Bronchial epithelial cell (primary cell): ENCODE measurements around the gene KLF5. TPM values are rescaled to one million over a fixed set of nuclear protein-coding genes. Genes with fewer than 3 reads are reported as not detected.

Experiments
- DNase-seq: peaks from one replicate; pipeline ENCODE4 v3.0.0-alpha.2; 2010; ENCODE audit warnings: low read depth
- FAIRE-seq: peaks from 2 replicates; lab custom pipeline; 2011; peaks lifted over from hg19 to GRCh38; lab: Jason Lieb, UNC
- H3K27me3 ChIP-seq: 2 replicates; pipeline ENCODE4 v1.5.1; 2011; ENCODE audit warnings: low read length; ENCODE audit not compliant: control insufficient read depth, insufficient read depth
- H3K36me3 ChIP-seq: 2 replicates; pipeline ENCODE4 v1.5.1; 2011; ENCODE audit warnings: low read length; ENCODE audit not compliant: control insufficient read depth, insufficient read depth
- H3K4me3 ChIP-seq: 2 replicates; pipeline ENCODE4 v1.5.1; 2011; ENCODE audit warnings: mild to moderate bottlenecking, low read depth, low read length, control low read depth
- CTCF ChIP-seq: IDR thresholded peaks from 2 replicates; pipeline ENCODE4 v1.5.1; 2011; ENCODE audit warnings: mild to moderate bottlenecking, moderate library complexity, low read length, control low read depth, inconsistent platforms; ENCODE audit not compliant: insufficient read depth, severe bottlenecking
- total RNA-seq: library from RNA; depleted of rRNA; stranded (reverse); fragments of >200 nt; gene quantifications from 2 replicates; pipeline ENCODE4 v1.2.1, GENCODE V29; 2014

The KLF5 gene
- total RNA-seq, 1 donor from 2014 or later, result 48.4 TPM

GRCh38 chr13:73101351-73102007 is 42.7 kb downstream of the KLF5 start:
- no peak for FAIRE-seq
- H3K36me3 ChIP-seq, result no peaks in the 10 kb centered on the region
- H3K4me3 ChIP-seq, result no peak overlapping the region
- no peak for DNase-seq
- H3K27me3 ChIP-seq, result no peaks in the 10 kb centered on the region
- no peak for TF ChIP-seq CTCF

- DNase-seq, result no peak
- FAIRE-seq, result no peak
- Histone ChIP-seq H3K27me3 (no peaks in the 10 kb centered on the region), H3K36me3 (no peaks in the 10 kb centered on the region), H3K4me3 (no peak overlapping the region)
- no peak for TF ChIP-seq CTCF
Measured at GRCh38 chr13:73103238-73103637, 44.4 kb downstream of the KLF5 start.

- TF ChIP-seq CTCF, result no peak
- no peaks in the 10 kb centered on the region for H3K36me3 ChIP-seq
- FAIRE-seq (no peak), DNase-seq (no peak)
- no peak overlapping the region for H3K4me3 ChIP-seq
- no peaks in the 10 kb centered on the region for H3K27me3 ChIP-seq
Measured at GRCh38 chr13:73106513-73107178, 47.8 kb downstream of the KLF5 start.

GRCh38 chr13:73107481-73107880 is 48.7 kb downstream of the KLF5 start:
- Histone ChIP-seq H3K36me3 (no peaks in the 10 kb centered on the region), H3K4me3 (no peak overlapping the region), H3K27me3 (no peaks in the 10 kb centered on the region)
- FAIRE-seq (no peak), DNase-seq (no peak)
- no peak for TF ChIP-seq CTCF

- no peaks in the 10 kb centered on the region for H3K36me3 ChIP-seq
- no peak overlapping the region for H3K4me3 ChIP-seq
- no peak for TF ChIP-seq CTCF
- DNase-seq (no peak), FAIRE-seq (no peak)
- H3K27me3 ChIP-seq, result no peaks in the 10 kb centered on the region
Measured at GRCh38 chr13:73107970-73108369, 49.2 kb downstream of the KLF5 start.
